Stimulated activated CD4-positive, alpha-beta T cell treated with anti-CD3 and anti-CD28 coated beads, Interleukin-15, amount 100 ng/mL, for 48 hours (primary cell): ENCODE results near the gene PRICKLE1.
A peak's percentile ranks its signal among the peaks of the same experiment; 100 is the strongest.

Source experiments
- DNase-seq, 2 donors: peaks; one replicate each; pipeline ENCODE4 v3.0.0-alpha.2; 2020; ENCODE audit warnings: low read depth in 2 of 2

The PRICKLE1 gene

GRCh38 chr12:42589465-42590329 is at the start of gene PRICKLE1:
Gene PRICKLE1 (minus strand): TSS chr12:42589746. CDS start chr12:42472516, 117,230 bp downstream.
- peak in 1 of 2 donors; percentile 4 for DNase-seq

- DNase-seq = no peak
Measured at GRCh38 chr12:42638697-42639096, 49.2 kb upstream of the PRICKLE1 start.

- DNase-seq = no peak
Measured at GRCh38 chr12:42638011-42638410, 48.5 kb upstream of the PRICKLE1 start.

GRCh38 chr12:42636993-42637392 is 47.4 kb upstream of the PRICKLE1 start:
- DNase-seq = no peak

DNA sequence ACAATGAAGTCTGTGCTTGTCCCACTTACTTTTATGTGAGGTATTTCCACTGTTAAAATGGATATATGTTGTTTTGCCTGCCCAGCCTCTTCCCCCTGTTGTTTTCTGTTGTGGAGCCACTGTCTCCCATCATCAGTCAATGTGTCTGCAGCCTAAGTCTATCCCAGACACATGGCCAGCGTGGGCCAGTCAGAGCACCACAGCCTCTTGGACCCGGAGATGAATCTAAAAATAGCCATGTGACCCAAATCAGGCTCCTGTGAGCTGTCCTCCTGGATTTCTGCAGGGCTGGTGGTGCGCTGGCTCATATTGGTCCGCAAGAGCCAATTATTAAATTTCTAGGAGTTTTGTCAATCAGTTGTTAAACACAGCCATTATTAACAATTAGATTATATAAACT is 44.0 kb upstream of the PRICKLE1 start:
- no peak for DNase-seq

DNA sequence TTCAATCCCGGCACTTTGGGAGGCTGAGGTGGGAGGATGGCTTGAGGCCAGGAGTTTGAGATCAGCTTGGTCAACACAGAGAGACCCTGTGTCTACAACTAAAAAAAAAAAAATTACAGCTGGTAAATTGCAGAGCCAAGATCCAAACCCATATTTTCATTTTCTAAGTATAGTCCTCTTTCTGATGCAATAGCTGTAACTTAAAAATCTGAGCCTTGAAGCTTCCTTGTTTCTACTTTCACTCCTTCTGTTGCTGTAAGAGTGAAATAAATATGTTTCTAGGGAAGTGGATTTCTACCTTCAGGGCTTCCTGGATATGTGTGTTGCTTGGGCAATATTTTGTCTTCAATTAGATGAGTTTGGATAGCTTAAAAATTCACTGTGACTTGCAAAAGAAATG is 42.0 kb upstream of the PRICKLE1 start:
- DNase-seq = no peak

DNA sequence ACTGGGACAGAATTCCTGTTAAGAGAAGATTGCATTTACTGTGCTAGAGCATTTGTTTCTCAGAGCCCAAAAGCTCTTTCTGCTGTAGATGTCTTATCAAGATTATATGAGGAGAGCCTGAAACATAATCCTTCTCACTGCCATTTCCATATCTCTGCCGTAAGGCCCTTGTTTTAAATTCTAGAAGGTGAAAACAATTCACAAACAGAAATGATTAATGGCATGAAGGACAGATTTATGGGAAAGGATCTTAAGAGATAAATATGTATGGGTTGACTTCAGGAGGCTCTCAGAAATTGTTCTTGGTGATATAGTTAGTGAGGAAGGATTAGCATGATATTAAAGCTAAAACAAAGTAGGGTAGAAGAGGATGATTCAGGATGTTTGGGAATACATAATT is 40.8 kb upstream of the PRICKLE1 start:
- no peak for DNase-seq

- DNase-seq = no peak
Measured at GRCh38 chr12:42627151-42627550, 37.6 kb upstream of the PRICKLE1 start.

DNA sequence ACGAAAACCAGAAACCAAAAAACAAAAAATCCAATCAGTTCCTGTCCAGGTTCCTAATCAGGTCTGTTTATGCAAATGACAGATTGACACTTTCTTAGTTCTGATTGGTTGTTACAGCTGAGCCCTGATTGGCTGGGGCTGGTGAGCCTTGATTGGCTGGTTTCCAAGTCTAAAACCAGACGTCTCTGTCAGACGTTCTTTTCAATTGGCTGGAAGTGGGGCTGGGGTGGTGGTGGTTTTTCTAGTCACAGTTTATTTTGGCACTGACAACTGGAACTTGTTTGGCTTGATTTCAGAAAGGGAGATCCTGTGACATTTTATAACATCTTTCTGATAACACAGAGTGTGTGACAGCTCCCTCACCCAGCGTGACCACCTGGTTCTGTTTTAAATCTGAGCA is 36.1 kb upstream of the PRICKLE1 start:
- DNase-seq = no peak

GRCh38 chr12:42617622-42618021 is 28.1 kb upstream of the PRICKLE1 start:
- no peak for DNase-seq

GRCh38 chr12:42615006-42615405 is 25.5 kb upstream of the PRICKLE1 start:
- no peak for DNase-seq

DNA sequence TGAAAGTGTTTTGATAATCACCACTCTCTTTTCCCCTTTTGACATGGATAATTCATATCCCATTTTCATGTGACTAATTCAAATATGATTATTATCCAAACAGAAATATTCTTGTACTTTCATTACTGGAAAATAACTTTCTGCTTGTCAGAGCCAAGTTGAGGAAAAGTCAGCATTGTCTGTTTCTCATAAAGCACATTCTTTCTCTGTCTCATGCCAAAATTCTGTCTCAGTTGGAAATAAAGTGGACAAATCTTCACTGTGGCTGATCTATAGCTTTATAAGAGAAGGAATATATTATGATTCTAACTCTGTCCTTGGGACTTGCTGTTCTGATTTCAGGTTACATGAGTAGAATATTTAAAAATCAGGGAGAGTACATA is 22.7 kb upstream of the PRICKLE1 start:
- DNase-seq = no peak

- DNase-seq = no peak
Measured at GRCh38 chr12:42611571-42612230, 22.2 kb upstream of the PRICKLE1 start.

DNA sequence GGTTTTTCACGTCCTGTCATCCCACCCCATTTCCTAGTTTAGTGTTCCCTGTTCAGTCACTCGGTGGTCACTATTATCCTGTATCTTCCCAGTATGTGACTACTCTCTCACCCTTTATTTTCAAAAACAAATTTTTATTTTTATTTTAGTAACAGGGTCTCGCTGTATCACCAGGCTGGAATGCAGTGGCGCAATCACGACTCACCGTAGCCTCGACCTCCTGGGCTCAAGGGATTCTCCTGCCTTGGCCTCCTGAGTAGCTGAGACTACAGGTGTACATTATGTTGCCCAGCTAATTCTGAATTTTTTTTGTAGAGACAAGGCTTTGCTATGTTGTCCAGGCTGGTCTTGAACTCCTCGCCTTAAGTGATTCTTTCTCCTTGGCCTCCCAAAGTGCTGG is 20.1 kb upstream of the PRICKLE1 start:
- no peak for DNase-seq

GRCh38 chr12:42608196-42608825 is 18.8 kb upstream of the PRICKLE1 start:
- no peak for DNase-seq

- DNase-seq = no peak
Measured at GRCh38 chr12:42607584-42608058, 18.1 kb upstream of the PRICKLE1 start.

DNA sequence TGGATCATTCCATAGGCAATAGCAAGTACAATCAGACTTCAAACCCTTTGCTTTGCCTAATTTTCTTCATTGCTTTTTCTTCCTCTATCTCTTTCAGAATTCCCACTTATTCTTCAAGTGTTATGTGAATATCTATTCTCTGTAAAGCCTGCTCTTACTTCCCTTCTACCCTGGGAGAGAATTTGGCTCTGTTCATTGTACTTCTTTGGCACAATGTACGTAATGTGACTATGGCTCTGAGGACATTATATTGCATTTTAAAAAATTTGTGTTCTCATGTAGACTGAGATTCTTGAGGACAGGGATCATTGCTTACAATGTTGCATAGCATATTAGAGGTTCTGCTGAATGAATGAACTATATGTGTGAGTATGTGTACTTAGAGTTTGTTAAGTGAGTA is 16.9 kb upstream of the PRICKLE1 start:
- DNase-seq = no peak

- no peak for DNase-seq
Measured at GRCh38 chr12:42605685-42606084, 16.1 kb upstream of the PRICKLE1 start.

DNA sequence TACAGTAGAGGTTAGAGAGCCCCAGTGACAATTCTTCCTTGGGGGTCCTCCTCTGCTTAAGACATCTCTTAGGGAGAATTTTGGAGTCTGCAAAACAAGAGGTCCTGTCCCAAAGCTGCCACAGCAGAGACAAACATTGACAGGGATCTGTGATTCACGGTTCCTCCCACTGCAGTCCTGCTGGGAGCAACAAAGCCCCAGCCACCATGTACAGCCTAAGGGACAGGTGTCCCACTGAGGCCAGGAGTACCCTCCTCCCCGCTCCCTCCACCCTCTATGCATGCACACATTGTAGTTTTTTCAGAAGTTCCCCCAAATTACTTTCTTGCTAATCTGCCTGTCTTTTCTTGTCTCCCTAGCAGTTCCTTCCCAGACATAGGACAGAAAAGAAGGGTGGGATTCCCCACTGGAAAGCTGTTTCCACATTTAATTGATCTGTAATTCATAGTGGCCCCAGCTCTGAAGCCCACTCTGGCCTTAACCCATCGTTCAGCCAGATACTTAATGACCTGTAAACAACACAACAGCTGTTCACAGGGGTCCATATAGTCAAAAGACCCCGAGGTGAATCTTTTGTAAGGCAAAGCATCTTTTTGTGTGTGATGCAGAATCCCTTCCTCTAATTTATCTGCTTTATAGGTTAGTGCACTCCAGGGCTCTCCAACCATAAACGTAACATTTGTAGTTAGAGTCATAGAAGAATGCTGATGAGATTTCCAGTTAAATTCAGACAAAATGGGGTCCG is 13.9 kb upstream of the PRICKLE1 start:
- no peak for DNase-seq

GRCh38 chr12:42593874-42594273 is 4.3 kb upstream of the PRICKLE1 start:
- no peak for DNase-seq

- no peak for DNase-seq
Measured at GRCh38 chr12:42590330-42590934, 886 bp upstream of the PRICKLE1 start.
